ENCODE measurements around the gene SUN1.
"Not testable (repeated sequence)": the region's sequence is repeated elsewhere in the genome, so short reads cannot be mapped to it uniquely, and the experiment has no call there.

SUN1 gene

DNA sequence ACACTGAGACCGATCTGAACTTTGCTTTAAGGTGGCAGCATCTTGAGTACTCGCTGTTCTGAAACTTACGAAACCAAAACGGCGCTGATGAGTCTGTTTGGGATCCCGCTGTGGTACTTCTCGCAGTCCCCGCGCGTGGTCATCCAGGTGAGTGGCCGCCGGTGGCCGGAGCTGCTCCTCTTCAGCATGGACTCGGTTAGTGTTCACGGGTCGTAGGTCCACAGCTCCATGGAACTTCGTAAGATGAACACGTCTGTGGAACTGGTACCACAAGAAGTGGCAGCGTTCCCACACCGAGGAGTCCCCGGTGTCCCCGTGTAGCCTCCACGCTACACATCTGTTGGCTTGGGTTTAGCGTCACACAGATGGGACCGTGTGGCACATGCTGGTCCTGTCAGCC, 33.6 kb downstream of the SUN1 start:
- Histone ChIP-seq H3K4me3 (ENCODE audit: low read depth, low read length) (no peak overlapping the region), H3K27me3 (no peaks in the 10 kb centered on the region), H3K36me3 (peaks cover 60% of the 10 kb centered on the region), H3K4me1 (no peaks in the 10 kb centered on the region), H3K9me3 (no peaks in the 10 kb centered on the region)
- TF ChIP-seq, protein P1, sequence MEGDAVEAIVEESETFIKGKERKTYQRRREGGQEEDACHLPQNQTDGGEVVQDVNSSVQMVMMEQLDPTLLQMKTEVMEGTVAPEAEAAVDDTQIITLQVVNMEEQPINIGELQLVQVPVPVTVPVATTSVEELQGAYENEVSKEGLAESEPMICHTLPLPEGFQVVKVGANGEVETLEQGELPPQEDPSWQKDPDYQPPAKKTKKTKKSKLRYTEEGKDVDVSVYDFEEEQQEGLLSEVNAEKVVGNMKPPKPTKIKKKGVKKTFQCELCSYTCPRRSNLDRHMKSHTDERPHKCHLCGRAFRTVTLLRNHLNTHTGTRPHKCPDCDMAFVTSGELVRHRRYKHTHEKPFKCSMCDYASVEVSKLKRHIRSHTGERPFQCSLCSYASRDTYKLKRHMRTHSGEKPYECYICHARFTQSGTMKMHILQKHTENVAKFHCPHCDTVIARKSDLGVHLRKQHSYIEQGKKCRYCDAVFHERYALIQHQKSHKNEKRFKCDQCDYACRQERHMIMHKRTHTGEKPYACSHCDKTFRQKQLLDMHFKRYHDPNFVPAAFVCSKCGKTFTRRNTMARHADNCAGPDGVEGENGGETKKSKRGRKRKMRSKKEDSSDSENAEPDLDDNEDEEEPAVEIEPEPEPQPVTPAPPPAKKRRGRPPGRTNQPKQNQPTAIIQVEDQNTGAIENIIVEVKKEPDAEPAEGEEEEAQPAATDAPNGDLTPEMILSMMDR (IDR thresholded peaks at IDR 0.05; ENCODE audit: low read depth, low read length), result no peak
- no peak for DNase-seq

DNA sequence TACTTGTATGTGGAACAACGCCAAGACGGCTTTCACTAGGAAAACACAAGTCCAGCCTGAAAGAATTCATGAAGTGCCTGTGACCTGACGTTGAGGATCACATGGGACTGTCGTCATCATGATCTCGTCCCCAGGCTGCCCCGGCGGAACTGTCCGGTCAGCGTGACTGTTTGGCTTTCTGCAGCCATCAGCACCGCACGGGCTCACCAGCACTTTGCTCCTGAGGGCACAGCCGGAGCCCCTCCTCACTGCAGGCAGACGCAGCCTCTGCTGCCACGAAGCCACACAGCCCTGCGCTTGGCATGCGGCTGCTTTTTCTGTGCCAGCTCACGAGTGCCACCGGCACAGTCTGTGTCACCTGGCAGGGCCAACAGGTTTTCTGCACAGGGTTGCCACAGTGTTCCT, 34.7 kb downstream of the SUN1 start:
- Histone ChIP-seq H3K9me3 (no peaks in the 10 kb centered on the region), H3K4me3 (ENCODE audit: low read depth, low read length) (no peak overlapping the region), H3K4me1 (no peaks in the 10 kb centered on the region), H3K27me3 (no peaks in the 10 kb centered on the region), H3K36me3 (peaks cover 52% of the 10 kb centered on the region)
- DNase-seq, result no peak
- TF ChIP-seq, protein P1 (IDR thresholded peaks at IDR 0.05; ENCODE audit: low read depth, low read length), result no peak

DNA sequence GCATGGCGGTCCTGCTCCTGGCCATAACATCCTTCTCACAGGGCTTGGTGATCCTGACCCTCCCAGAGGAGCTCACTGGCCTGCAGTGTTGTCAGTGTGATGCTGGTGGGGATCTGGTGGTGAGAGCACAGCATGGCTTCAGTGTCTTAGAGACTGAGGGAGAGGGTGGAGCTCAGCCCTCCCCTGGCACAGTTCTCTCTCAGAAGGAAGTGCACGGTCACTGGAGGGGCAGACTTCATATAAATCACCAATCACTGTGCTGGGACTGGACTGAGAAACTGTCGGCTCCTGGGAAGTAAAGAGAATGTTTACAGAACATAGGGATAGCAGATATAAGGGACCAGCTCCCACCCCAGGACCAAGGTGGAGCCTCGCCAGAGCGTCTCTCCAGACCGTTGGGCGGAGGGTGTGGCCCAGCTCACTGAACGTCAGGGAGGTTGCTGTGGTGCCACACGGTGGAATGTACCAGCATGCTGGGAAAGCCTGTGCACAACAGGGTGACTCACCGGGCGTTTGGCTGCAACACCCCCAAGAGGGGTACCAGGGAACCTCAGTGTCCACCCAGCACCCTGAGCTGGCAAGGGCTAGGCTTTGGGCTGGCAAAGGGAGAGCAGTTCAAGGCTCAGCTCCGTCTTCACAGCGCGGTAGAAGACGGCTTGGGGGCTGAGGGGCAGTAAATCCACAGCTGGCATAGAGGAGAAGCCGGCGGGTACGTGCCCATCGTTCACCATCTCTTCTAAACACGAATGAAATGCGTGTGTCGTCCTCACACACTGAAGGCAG, 35.3 kb downstream of the SUN1 start:
- Histone ChIP-seq H3K27me3 (no peaks in the 10 kb centered on the region), H3K36me3 (peaks cover 51% of the 10 kb centered on the region), H3K4me1 (no peaks in the 10 kb centered on the region), H3K4me3 (ENCODE audit: low read depth, low read length) (no peak overlapping the region), H3K9me3 (no peaks in the 10 kb centered on the region)
- TF ChIP-seq, protein P1 (IDR thresholded peaks at IDR 0.05; ENCODE audit: low read depth, low read length), result no peak
- no peak for DNase-seq

DNA sequence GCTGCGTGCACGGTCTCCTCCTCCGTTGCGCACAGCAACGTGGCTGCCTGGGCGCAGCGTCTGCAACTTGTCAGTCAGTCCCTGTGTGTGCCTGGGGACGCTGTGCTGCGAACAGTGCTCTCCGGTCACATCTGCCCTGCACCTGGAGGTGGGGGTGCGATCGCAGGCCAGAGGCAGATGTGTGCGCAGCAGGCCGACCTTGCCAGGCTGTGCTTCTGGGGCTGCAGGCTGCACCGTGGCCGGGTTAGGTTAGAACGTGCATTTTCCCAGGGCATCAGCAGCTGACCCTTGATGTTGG, 35.9 kb downstream of the SUN1 start:
- TF ChIP-seq, protein P1 (IDR thresholded peaks at IDR 0.05; ENCODE audit: low read depth, low read length), result no peak
- Histone ChIP-seq H3K27me3 (no peaks in the 10 kb centered on the region), H3K36me3 (peaks cover 55% of the 10 kb centered on the region), H3K4me3 (ENCODE audit: low read depth, low read length) (no peak overlapping the region), H3K9me3 (no peaks in the 10 kb centered on the region), H3K4me1 (no peaks in the 10 kb centered on the region)
- no peak for DNase-seq

DNA sequence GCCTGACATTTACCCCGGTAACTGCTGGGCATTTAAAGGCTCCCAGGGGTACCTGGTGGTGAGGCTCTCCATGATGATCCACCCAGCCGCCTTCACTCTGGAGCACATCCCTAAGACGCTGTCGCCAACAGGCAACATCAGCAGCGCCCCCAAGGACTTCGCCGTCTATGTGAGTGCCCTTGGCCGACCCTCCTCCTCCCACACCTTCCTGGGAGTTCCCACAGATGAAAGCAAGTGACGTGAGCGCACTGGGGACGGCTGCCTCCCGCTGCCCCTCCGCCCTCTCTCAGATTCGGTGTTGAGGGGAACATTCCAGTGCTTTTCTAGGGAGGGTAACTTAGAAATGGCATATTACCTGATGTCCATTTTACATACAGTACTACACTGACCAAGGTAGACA, 37.1 kb downstream of the SUN1 start:
- DNase-seq, result no peak
- Histone ChIP-seq H3K27me3 (no peaks in the 10 kb centered on the region), H3K4me1 (peaks cover 5% of the 10 kb centered on the region), H3K36me3 (peaks cover 60% of the 10 kb centered on the region), H3K9me3 (no peaks in the 10 kb centered on the region), H3K4me3 (ENCODE audit: low read depth, low read length) (no peak overlapping the region)
- TF ChIP-seq, protein P1 (IDR thresholded peaks at IDR 0.05; ENCODE audit: low read depth, low read length), result no peak

DNA sequence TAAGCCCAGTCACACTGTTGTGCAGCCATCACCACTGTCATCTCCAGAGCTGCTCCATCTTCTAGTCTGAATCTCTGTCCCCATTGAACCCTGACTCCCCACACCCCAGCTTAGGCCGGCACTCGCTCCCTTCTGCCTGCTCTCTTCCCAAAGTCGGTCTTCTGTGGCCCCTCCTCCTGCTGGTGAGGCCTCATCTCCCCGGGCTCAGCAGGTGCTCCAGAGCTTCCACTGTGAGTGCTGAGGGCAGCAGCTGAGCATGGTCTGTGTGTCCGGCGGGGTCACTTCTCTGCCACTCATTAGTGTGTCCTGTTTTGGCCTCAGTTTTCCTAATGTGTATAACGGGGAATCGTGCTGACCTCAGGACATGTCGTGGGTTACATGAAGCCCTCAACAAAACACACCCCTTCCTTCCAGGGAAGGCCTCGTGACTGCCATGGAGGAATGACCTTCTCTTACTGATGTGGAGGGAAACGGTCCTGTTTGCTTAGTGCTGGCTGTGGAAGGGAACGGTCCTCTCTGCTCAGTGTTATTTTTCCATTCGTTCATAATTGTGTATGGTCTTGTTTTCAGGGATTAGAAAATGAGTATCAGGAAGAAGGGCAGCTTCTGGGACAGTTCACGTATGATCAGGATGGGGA, 39.7 kb downstream of the SUN1 start:
- H3K36me3 ChIP-seq, result peaks cover 51% of the 10 kb centered on the region
- TF ChIP-seq, protein P1 (IDR thresholded peaks at IDR 0.05; ENCODE audit: low read depth, low read length), result no peak
- no peak for DNase-seq
- H3K9me3 ChIP-seq, result no peaks in the 10 kb centered on the region
- no peak overlapping the region for H3K4me3 ChIP-seq (ENCODE audit: low read depth, low read length)
- peaks cover 5% of the 10 kb centered on the region for H3K4me1 ChIP-seq
- no peaks in the 10 kb centered on the region for H3K27me3 ChIP-seq

DNA sequence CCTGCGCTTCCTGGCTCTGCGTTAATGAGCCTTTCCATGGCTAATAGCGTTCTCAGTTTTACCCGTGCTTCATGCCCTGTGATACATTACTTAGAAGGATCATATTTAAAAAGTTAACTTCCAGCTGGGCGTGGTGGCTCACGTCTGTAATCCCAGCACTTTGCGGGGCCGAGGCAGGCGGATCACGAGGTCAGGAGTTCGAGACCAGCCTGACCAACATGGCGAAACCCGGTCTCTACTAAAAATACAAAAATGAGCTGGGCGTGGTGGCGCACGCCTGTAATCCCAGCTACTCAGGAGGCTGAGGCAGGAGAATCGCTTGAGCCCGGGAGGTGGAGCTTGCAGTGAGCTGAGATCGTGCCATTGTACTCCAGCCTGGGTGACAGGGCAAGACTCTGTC, 40.4 kb downstream of the SUN1 start:
- H3K27me3 ChIP-seq; H3K4me1 ChIP-seq; H3K4me3 ChIP-seq (ENCODE audit: low read depth, low read length); H3K9me3 ChIP-seq; DNase-seq: not testable (repeated sequence)
- peaks cover 44% of the 10 kb centered on the region for H3K36me3 ChIP-seq
